COLO668 (cell line): Measurements from ENCODE around the gene FGFR3.

Experiments
- DNase-seq: peaks from one replicate; lab custom pipeline; 2025; ENCODE audit not compliant: unreplicated experiment; lab: John Stamatoyannopoulos, UW

Gene FGFR3

GRCh38 chr4:1801286-1801958 is 8.3 kb downstream of the FGFR3 start:
- no peak for DNase-seq

- no peak for DNase-seq
These were observed 9.1 kb downstream of the FGFR3 start for GRCh38 chr4:1802151-1802715.

- no peak for DNase-seq
These were observed 9.8 kb downstream of the FGFR3 start for GRCh38 chr4:1802720-1803522.

- no peak for DNase-seq
These were observed 10.7 kb downstream of the FGFR3 start for GRCh38 chr4:1803523-1804423.

- no peak for DNase-seq
These were observed 11.8 kb downstream of the FGFR3 start for GRCh38 chr4:1804638-1805492.

GRCh38 chr4:1805493-1806222 is 12.6 kb downstream of the FGFR3 start:
- DNase-seq, result no peak

- no peak for DNase-seq
These were observed 13.1 kb downstream of the FGFR3 start for GRCh38 chr4:1806223-1806564.

GRCh38 chr4:1806596-1807331 is 13.7 kb downstream of the FGFR3 start:
- no peak for DNase-seq

GRCh38 chr4:1807332-1807777 is 14.3 kb downstream of the FGFR3 start:
- peak; percentile 37 for DNase-seq

- DNase-seq, result no peak
These were observed 15.3 kb downstream of the FGFR3 start for GRCh38 chr4:1808396-1808795.

- DNase-seq, result no peak
These were observed 16.0 kb downstream of the FGFR3 start for GRCh38 chr4:1808851-1809753.

- peak; percentile 70 for DNase-seq
These were observed 16.8 kb downstream of the FGFR3 start for GRCh38 chr4:1809754-1810502.

- DNase-seq, result no peak
These were observed 17.7 kb downstream of the FGFR3 start for GRCh38 chr4:1810765-1811164.

- no peak for DNase-seq
These were observed 19.6 kb downstream of the FGFR3 start for GRCh38 chr4:1812720-1813119.

GRCh38 chr4:1813231-1813630 is 20.1 kb downstream of the FGFR3 start:
- DNase-seq, result no peak

GRCh38 chr4:1813915-1814314 is 20.8 kb downstream of the FGFR3 start:
- no peak for DNase-seq

- DNase-seq, result no peak
These were observed 21.4 kb downstream of the FGFR3 start for GRCh38 chr4:1814453-1814852.
